Measurements from ENCODE around the gene KDM4C.

- no peak for TF ChIP-seq POLR2A (IDR thresholded peaks at IDR 0.05; ENCODE audit: low read depth, low read length)
- TF ChIP-seq POLR2AphosphoS5 (IDR thresholded peaks at IDR 0.05; ENCODE audit: low read depth, low read length): no peak
- TF ChIP-seq TAF1 (IDR thresholded peaks at IDR 0.05; ENCODE audit: borderline replicate concordance, low read depth, low read length): no peak
Observed at GRCh38 chr9:6924149-6924548, 166.4 kb downstream of the KDM4C start.
